ENCODE results near the gene CDH8.

Gene CDH8

DNA sequence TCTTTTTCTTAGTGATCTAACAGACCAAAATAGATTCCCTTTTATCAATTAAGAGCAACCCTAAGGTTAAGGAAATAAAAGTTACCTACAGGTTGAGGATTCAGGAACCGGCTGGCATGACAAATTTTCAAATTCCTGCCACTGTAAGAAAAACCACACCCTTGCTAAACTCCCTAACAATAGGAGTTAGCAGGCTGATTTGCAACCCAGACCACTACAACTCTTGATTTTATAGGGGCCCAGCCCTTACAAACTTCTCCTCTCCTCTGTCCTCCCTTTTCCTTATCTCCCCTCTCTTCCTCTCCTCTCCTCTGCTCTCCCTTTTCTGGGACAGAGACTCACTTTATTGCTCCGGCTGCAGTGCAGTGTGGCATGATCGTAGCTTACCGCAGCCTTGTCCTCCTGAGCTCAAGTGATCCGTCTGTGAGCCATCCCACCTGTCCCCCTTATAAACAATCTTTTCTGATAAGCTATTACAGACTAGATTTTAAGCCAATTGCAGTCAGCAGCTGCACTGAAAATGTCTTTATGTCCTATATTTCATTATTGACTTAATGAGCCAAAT, 418.9 kb downstream of the CDH8 start:
- DNase-seq (ENCODE audit: low spot score), result no peak

DNA sequence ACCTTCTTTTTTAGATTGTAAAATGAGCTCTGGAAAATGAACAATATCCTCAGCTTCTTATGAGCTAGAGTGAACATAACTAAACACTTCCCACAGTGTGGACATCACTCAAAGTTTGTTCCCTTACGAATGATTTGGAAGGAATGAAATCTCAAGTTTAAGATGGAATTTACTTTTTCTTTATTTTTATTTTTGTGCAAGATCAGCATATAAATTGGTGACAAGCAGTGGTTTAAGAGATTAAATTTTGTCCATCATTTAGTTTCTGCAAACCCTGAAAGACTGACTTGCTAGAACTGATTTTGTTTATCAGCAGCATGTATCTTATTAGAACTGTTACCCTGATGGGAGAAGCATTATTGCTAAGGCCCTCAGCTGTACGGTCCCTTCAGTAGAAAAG, 420.1 kb downstream of the CDH8 start:
- DNase-seq (ENCODE audit: low spot score), result no peak

DNA sequence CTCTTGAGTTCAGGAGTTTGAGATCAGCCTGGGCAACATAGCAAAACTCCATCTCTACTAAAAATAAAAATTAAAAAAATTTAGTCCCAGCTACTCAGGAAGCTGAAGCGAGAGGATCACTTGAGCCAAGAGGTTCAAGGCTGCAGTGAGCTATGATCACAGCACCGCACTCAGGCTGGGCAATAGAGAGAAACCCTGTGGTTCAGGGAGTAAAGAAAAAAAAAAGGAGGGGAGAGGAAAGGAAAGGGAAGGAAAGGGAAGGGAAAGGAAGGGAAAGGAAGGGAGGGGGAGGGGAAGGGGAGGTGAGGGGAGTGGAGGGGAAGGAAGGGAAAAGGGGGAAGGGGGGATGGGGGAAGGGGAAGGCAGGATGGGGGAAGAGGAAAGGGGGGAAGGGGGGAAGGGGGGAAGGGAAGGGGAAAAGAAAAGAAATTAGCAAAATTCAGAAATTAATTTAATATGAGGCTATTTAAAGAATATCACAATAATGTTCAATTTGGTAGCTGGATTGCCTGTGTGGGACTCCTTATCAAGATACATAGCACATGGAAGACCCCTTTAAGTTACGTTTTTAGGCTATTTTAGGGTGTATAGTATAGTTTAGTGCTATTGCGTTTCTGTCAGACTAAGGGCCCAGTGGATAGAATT, 424.3 kb downstream of the CDH8 start:
- DNase-seq (ENCODE audit: low spot score), result no peak

DNA sequence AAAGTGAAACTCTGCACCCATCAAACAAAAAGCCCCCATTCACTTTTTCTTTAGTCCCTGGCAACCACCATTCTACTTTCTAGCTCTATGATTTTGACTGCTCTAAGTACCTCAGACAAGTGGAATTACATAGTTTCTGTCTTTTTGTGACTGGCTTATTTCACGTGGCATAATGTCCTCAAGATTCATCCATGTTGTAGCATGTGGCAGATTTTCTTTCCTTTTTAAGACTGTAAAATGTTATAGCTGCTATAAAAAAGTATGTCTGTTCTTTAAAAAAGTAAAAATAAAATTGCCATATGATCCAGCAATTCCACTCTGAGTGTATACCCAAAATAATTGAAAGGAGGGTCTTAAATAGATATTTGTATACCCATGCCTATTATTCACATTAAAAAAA, 429.7 kb downstream of the CDH8 start:
- no peak for DNase-seq (ENCODE audit: low spot score)

Data from CD4-positive, alpha-beta T cell treated with Interleukin-6 at 100 ng/mL for 8 hours (primary cell).